ENCODE results near the gene CACNB4.
"Not testable (repeated sequence)": the region's sequence is repeated elsewhere in the genome, so short reads cannot be mapped to it uniquely, and the experiment has no call there.

Gene CACNB4

DNA sequence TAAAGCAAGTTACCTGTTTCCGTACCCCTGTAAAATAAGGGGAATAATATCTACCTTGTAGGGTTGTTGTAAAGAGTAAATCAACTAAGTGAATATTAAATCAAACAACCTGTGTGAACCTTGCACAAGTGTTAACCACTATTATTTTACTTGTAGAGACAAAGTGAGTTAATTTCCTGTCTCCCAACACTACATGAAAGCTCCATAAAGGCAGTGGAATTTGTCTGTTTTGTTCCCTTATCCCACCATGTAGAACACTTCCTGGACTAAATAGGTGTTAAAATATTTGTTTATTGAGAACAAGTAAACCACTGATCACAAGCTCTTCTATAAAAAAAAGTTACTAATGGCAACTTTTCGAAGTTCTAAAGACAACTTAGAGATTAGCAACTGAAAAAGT lies 274.0 kb downstream of the CACNB4 start:
- no peak for DNase-seq (ENCODE audit: low spot score)

DNA sequence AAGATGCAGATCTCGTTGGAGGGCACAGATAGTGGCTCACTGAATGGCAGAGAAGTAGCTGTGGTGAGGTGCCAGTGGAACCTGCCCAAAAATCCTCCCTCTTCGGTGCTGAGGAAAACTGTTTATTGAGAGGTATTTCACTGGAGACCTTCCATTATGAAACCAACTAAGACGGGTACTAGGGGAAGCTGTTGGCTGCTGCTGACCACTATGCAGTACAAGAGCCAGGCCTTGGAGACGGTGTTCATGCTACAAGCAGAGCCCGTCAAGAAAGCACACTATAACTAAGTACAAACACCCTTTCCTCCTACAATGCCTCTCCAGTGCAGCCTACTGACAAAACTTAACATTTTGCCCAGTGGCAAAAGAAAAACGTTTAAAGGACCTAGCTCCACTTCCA lies 275.2 kb downstream of the CACNB4 start:
- DNase-seq (ENCODE audit: low spot score) = peak; percentile 10

DNA sequence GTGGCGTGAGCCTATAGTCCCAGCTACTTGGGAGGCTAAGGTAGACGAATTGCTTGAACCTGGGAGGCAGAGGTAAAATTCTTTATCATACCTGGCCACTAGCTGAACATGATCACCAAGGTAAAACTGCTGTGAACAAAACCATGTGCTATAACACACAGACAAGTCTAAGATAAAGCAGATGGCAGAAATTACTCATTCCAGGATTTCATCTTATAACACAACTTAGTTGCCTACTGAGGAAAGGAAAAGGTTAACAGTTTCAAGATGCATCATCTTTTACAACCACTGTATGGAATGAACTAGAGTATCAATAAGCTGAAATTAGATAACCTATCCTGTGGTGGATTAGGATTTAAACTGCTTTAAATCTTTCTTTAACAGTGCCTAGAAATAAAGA lies 278.9 kb downstream of the CACNB4 start:
- DNase-seq (ENCODE audit: low spot score) = no peak

DNA sequence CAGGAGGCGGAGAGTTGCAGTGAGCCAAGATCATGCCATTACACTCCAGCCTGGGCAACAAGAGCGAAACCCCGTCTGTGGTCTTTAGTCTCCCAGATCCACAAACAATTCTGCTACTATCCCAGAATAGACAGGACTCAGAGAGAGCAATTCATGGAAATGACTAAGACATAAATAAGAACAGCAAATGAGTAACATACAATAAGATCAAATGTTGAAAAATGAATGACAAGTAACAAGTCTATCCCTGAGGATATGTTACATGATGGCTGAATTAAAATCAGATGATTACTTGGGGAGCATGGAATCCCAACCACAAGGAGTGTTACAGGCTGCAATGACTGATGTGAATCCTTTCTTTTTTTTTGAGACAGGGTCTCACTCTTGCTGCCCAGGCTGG lies 280.9 kb downstream of the CACNB4 start:
- DNase-seq (ENCODE audit: low spot score) = no peak

DNA sequence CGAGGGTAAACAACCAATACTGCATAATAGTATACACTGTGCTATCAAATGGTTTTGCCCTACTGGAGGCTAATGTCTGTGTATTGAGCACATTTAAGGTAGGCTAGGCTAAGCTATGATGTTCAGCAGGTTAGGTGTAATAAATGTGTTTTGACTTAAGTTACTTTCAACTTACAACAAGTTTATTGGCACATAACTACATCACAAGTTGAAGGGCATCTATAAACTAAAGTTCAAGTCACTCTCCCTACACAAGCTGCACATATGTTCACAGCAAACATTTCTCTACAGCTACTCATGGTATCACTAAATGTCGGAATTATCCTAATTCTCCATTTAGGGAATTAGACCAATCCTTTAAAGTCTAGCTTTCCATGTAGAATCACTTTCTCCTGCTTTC lies 282.0 kb downstream of the CACNB4 start:
- DNase-seq (ENCODE audit: low spot score) = no peak

DNA sequence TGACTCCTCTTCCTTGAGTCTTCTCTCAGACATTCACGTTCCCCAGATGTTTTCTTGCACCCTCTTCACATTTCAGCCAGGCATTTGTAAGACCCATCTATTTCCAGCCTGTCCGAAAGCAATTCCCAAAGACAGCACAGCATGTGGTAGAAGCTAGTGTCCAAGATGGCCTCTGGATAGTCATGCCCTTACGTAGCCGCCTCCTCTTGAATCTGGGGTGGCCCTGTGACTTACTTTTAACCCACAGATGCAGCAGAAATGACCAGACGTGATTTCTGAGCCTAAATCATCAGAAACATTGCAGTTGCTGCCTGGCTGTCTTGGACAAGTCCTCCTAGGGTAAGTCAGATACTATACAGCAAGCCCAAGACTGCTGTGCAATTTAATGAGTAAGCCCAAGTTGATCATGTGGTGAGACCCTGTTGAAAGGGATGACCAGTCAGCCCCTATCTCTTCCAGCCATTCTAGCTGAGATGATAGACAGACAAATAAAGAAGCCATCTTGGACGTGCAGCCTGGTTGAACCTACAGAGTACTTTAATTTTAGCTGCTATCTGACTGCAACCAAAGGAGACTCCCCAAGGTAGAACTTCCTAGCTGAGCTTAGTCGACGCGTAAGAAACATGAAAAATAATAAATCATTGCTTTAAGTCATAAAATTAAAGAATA lies 282.9 kb downstream of the CACNB4 start:
- no peak for DNase-seq (ENCODE audit: low spot score)

DNA sequence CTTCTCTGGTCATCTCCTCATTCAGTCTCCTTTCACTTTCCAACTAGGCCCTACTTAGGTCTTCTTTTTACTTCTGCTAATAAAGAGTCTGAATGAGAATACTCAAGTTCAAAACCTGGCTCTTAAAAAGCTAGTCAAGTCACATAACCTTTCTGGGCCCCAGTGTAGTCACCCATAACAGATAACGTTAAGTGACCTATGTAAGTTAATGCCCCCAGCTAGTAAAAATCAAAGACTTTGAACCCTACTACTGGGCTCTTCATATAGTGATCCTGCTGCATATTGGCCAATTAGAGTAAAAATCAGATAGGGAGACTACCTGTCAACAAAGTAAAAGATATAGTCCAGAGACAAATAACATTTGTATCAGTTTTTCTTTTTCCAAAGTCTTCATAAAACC lies 288.4 kb downstream of the CACNB4 start:
- no peak for DNase-seq (ENCODE audit: low spot score)

DNA sequence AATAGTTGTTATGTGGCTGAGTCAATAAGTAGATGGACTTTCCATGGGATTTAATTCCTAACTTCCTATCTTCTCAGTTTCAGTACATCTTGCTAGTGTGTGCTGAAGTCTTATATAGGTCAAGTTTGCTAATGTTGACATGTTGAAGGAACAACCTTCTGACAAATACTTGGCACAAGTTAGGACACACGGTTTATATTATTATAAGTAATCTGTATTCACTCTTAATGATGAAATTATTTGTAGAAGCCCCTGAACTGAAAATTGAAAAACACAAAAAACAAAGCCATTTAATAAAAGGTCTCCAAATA lies 289.8 kb downstream of the CACNB4 start:
- DNase-seq (ENCODE audit: low spot score) = no peak

DNA sequence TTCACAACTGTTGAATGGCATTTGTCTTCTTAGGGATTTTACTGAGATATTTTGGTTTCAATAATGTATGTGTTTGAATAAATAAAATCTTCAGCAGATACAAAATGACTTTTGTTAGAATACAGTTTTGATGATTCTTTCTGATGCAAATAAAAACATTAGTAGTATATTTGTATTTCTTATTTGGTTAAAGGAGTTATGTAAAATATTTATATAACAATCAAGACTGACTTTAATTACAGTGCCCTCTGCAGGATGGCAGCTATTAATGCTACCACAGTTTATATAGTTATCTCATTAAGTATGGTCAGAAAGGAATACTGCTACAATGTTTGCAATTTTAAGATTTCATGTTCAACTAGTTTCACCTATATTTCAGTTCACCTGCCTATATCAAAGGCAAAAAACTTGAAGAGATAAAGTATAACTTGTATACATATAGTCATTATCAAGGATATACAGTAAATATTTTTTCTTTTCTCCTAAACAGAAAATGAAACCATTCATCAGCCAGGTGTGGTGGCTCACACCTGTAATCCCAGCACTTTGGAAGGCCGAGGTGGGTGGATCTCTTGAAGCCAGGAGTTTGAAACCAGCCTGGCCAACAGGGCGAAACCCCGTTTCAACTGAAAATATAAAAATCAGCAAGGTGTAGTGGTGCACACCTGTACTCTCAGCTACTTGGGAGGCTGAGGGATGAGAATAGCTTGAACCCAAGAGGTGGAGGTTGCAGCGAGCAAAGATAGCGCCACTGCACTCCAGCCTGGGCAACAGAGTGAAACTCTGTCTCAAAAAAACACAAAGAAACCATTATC lies 290.4 kb downstream of the CACNB4 start:
- DNase-seq (ENCODE audit: low spot score) = no peak

DNA sequence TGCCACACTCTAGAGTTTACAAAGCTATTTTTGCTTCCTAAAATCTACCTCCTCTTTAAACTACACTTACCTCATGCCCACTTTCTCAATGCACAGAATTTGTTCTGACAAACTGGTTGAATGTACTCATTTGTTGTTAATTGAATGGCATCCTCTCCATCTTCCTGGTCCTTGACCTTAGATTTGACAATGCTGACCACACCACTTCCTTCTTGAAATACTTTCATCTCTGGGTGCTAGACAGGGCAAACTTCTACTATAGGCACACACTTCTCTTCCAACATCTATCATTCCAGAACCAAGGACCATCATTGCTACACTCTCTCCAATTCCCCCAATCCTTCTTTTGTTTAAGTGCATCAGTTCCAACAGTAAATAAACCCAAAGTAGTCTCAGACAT lies 292.9 kb downstream of the CACNB4 start:
- no peak for DNase-seq (ENCODE audit: low spot score)

DNA sequence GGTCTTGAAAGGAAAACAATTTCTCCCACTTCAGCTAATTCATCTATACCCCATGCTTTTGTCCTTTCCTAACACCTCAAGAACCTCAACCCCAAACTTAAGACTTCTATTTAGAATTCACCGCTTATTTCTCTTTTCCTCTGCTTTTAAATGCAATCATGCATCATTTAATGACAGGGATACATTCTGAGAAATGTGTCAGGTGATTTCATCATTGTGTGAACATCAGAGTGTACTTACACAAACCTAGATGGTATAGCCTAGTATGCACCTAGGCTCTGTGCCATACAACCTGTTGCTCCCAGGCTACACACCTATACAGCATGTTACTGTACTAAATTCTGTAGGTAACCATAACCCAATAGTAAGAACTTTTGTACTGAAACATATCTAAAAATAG lies 293.5 kb downstream of the CACNB4 start:
- DNase-seq (ENCODE audit: low spot score) = no peak

DNA sequence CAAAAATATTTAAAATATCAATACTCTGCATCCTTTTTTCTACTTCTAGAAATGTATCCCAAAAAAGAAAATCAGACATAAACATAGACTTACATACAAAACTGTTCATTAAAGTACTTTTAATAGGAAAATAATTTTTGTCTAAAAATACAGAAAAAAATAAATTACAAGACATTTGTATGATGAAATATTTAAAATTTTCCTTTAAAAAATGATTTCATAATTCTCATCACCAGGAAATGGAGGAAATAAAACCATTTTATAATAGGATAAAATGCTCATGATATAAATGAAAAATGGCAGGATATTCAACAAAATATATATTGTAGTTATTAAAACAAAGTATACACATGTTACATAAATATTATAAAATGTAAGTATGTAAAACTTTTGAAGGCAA lies 295.0 kb downstream of the CACNB4 start:
- DNase-seq (ENCODE audit: low spot score) = no peak

DNA sequence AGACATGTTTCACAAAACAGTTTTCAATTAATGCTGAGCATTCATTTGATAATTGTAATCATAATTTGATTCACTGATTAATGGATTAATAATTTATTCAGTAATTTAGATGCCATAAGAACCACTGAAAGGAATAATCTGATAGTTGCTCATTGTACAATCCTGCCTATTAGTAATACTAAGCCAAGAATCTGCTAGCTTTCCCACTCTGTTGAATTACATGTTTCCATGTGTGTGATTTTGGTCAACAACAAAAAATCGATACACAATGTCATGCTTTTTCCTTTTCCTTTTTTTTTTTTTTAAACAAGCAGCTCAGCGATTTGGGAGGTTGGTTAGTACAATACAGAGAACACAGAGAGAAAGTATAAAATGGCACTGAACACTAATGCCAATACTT lies 296.5 kb downstream of the CACNB4 start:
- no peak for DNase-seq (ENCODE audit: low spot score)

DNA sequence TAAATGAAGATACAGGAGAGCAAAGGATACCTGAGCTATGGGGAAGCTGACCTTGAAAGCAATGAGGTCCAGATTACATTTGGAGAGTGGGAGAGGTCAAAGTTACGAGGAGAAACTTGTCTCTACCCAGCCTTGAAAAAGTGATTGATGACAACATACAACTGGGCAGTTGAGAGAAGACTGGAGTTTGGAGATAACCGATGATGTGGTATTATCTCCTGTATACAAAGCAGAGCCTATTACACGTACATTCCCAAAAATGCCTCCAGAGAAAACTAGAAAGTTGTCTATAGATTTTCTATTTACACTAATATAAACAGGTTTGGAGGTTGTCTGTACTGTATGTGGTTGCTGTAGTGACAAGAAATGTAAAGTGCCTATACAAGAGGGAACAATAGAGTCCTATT lies 299.0 kb downstream of the CACNB4 start:
- no peak for DNase-seq (ENCODE audit: low spot score)

DNA sequence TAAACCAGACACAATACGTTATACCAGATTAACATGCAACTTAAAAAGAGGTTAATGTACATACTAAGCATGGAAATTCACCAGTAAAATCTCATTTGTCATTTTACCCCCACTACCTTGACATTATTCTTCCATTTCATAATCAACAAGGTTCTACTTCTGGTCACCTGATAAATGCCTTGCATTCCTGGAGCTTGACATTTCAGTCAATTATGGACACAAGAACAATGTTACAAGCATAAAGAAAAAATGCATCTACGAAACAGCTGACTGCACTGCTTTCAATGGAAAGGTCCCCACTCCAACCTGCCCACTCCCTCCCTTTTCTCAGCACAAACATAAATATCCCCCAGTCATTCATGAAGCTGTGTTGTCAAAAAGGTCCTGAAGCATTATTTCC lies 302.1 kb downstream of the CACNB4 start:
- DNase-seq (ENCODE audit: low spot score) = no peak

DNA sequence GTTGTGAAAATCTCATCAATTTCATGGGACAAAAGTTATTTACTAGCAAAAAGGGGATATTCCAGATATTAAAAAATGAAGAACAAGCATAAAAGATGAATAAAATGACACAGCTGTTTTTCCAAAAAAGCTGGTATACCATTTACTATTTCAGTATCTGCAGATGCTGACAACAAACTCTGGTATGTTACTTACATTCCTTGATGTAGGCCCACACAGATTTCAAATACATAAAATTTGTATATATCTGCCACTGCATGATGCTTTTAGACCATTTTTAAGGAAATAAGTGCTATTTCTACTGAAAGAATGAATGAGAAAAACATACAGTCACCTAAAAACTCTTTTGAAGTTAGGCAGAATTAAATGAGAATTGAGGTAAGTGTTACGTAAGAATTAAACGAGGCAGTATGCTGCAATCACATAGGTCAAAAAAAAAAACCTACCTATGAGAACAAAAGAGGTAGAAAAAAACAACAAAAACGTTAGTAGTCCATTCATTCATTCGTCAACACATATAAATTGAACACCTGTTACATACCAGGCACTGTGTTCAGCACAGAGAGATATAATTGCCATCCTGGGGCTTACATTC lies 303.1 kb downstream of the CACNB4 start:
- DNase-seq (ENCODE audit: low spot score) = no peak

DNA sequence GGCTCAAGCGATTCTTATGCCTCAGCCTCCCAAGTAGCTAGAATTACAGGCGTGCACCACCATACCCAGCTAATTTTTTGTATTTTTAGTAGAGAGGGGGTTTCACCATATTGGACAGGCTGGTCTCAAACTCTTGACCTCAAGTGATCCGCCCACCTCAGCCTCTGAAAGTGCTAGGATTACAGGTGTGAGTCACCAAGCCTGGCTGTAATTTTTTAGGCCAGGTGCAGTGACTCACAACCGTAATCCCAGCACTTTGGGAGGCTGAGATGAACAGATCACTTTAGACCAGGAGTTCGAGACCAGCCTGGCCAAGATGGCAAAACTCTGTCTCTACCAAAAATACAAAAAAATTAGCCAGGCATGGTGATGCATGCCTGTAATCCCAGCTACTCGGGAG lies 304.4 kb downstream of the CACNB4 start:
- not testable (repeated sequence) for DNase-seq (ENCODE audit: low spot score)

DNA sequence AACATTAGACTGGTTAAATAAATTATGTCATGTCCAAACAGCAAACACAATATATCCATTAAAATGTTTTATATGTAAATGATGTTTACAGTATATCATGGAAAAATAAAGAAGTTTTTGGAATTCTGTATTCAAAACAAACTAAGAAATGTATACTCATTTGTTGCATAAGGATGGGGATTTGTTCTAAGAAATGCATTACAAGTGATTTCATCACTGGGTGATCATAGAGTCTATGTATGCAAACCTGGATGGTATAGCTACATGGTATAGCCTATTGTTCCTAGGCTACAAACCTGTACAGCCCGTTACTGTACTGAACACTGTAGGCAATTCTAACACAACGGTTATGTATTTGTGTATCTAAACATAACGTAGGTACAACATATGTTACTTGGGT lies 305.7 kb downstream of the CACNB4 start:
- DNase-seq (ENCODE audit: low spot score) = no peak

DNA sequence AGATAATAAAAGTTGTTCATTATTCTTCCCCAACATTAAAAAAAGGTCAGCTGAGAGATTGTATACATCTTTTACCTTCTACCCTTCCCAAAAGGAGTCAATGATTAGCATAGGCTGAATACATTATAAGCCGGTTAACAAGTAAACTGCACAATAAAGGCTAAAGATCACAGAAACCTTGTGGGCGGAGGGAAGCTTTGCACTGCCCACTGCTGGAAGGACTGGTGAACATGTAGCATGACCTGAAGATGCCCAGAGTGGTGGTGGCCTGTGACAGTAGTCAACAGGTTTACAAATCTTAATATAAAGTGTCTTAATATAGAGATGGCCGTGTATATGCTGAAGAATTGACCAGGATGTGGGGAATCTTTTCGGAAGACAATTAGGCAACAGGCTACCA lies 306.3 kb downstream of the CACNB4 start:
- DNase-seq (ENCODE audit: low spot score) = no peak

DNA sequence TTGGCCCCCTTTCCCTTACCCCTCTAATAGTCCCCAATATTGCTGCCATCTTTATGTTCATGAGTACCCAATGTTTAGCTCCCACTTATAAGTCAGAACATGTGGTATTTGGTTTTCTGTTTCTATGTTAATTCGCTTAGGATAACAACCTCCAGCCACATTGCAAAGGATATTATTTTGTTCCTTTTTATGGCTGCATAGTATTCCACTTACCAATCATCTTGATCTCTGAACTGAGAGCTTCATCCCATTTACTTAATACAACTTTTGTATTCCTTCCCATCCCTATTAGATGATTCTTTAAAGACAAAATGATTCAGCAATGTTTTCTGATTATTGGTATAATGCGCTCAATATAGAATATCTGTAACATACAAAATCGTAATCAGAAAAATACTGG lies 307.3 kb downstream of the CACNB4 start:
- DNase-seq (ENCODE audit: low spot score) = no peak

DNA sequence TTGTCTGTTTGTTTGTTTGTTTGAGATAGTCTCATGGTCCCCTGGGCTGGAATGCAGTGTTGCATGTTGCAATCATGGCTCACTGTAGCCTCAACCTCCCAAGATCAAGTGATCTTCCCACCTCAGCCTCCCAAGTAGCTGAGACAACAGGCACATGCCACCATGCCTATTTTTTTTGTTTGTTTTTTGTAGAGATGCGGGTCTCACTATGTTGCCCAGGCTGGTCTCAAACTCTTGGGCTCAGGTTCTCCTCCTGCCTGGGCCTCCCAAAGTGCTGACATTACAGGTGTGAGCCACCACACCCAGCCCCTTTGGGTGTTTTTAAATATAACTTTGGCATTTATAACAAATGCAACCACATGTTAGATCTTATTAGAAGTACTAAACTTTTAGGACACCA lies 308.2 kb downstream of the CACNB4 start:
- DNase-seq (ENCODE audit: low spot score) = no peak

DNA sequence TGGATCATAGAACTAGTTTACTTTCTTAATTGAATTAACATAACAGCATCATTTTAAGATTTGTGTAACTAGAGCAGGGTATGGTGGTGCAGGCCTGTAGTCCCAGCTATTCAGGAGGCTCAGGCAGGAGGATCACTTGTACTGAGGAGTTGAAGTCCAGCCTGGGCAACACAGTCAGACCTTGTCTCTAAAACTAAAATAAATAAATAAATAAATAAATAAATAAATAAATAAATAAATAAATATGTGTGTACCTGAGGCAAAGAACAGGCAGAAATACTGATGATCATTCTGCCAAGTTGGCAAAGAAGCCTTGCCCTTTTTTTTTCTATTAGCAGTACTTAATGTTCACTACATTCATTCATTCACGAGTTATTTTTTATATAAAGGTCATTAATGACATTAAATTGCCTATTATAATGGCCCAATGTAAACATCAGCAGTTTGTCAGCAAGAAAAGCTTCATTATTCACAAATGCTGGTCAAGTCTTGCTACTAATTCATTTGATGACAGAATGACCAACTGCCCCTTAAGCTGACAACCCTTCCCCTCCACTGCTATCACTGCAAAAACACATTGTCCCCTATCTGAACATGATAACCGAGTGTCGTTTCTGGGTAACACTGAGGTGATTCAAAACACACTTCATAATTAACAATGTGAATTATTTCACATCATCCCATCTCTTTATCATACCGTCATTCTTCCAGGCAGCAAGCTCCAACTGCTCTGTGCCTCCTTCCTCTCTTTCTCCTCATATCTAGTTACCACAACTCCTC lies 309.6 kb downstream of the CACNB4 start:
- DNase-seq (ENCODE audit: low spot score) = no peak

DNA sequence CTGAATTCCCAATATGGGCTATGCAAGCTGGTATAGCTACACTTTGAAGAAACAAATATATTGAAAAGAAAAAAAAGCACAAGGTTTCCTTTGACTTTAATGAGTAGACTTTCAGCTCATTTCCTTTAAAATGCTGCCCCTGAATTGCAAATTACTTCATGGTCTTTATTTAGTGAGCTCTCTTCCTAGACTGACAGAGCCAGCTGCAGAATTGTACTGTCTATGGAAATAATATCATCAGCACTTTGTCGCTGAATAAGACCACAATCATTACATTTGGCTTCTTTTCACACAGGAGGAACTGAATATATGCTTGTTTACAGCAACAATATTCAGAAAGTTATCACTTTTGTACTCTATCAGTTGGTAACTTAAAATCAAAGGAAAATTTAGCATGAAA lies 312.4 kb downstream of the CACNB4 start:
- DNase-seq (ENCODE audit: low spot score) = no peak
